Endothelial cell of umbilical vein (primary cell): ENCODE measurements around the gene ABCA2.

Source experiments
- EZH2 ChIP-seq: IDR thresholded peaks from 2 replicates; pipeline ENCODE4 v1.6.1; 2012; ENCODE audit warnings: borderline replicate concordance, low read depth, mild to moderate bottlenecking, moderate library complexity, low read length, inconsistent platforms; ENCODE audit not compliant: severe bottlenecking
- FOS ChIP-seq: IDR thresholded peaks from 2 replicates; pipeline ENCODE4 v1.6.1; 2011; ENCODE audit warnings: mild to moderate bottlenecking, low read length, moderate library complexity, borderline replicate concordance; ENCODE audit not compliant: insufficient read depth
- GATA2 ChIP-seq: IDR thresholded peaks from 2 replicates; pipeline ENCODE4 v1.7.0; 2011; ENCODE audit warnings: low read depth, mild to moderate bottlenecking, moderate library complexity, mixed read lengths, low read length; ENCODE audit not compliant: insufficient read length, insufficient read depth
- JUN ChIP-seq: IDR thresholded peaks from 2 replicates; pipeline ENCODE4 v1.6.1; 2011; ENCODE audit warnings: borderline replicate concordance, low read depth; ENCODE audit not compliant: insufficient read length, insufficient read depth
- POLR2A ChIP-seq: IDR thresholded peaks from 2 replicates; pipeline ENCODE4 v1.6.1; 2012; ENCODE audit warnings: low read depth, mild to moderate bottlenecking, control low read depth, low read length
- POLR2AphosphoS5 ChIP-seq: IDR thresholded peaks from 2 replicates; pipeline ENCODE4 v1.6.1; 2012; ENCODE audit warnings: low read depth, mild to moderate bottlenecking, control low read depth, low read length, moderate library complexity; ENCODE audit not compliant: insufficient read depth
- TF ChIP-seq, protein P1 (sequence below), 2 donors: IDR thresholded peaks; 1 replicate in 1 of 2; 2 replicates in 1 of 2; pipeline ENCODE4 v1.5.1; 2011; ENCODE audit warnings: low read length in 2 of 2, mild to moderate bottlenecking in 2 of 2, moderate library complexity in 2 of 2, control low read depth in 1 of 2, inconsistent platforms in 1 of 2, low read depth in 1 of 2; ENCODE audit not compliant: insufficient read depth in 1 of 2; ENCODE audit errors: extremely low read depth in 1 of 2
- TF ChIP-seq, protein P2 (sequence below): IDR thresholded peaks from 2 replicates; pipeline ENCODE4 v1.6.1; 2011; ENCODE audit not compliant: insufficient read depth, insufficient read length

DNA sequence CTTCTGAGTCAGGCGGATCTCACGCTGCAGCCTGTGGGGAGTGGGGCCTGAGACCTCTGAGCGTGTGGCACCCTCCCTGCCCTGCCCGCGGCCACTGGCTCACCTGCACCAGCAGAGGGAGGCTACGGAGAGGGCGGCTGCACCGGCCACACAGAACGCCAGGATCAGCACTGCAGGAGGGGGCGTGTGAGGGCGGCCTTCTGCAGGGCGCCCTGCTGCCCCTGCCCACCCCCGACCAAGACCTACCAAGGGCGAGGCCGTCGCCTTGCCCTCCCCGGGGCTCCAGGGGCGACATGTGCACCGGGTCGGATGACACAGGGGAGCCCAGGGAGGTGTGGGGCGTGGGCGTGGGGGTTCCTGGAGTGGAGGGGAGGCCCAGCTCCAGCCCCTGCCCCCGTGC is 12.5 kb upstream of the ABCA2 start:
- TF ChIP-seq, protein P1, sequence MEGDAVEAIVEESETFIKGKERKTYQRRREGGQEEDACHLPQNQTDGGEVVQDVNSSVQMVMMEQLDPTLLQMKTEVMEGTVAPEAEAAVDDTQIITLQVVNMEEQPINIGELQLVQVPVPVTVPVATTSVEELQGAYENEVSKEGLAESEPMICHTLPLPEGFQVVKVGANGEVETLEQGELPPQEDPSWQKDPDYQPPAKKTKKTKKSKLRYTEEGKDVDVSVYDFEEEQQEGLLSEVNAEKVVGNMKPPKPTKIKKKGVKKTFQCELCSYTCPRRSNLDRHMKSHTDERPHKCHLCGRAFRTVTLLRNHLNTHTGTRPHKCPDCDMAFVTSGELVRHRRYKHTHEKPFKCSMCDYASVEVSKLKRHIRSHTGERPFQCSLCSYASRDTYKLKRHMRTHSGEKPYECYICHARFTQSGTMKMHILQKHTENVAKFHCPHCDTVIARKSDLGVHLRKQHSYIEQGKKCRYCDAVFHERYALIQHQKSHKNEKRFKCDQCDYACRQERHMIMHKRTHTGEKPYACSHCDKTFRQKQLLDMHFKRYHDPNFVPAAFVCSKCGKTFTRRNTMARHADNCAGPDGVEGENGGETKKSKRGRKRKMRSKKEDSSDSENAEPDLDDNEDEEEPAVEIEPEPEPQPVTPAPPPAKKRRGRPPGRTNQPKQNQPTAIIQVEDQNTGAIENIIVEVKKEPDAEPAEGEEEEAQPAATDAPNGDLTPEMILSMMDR (IDR thresholded peaks at IDR 0.05; ENCODE audit: extremely low read depth in 1 of 2, insufficient read depth in 1 of 2, low read depth in 1 of 2, low read length in 2 of 2), result no peak
- TF ChIP-seq POLR2A (no peak), GATA2 (no peak), JUN (no peak), POLR2AphosphoS5 (no peak), EZH2 (no peak), FOS (no peak)
- TF ChIP-seq, protein P2, sequence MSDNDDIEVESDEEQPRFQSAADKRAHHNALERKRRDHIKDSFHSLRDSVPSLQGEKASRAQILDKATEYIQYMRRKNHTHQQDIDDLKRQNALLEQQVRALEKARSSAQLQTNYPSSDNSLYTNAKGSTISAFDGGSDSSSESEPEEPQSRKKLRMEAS, result no peak
